Measurements from ENCODE around the gene IFT25.
"Not testable (repeated sequence)": the region's sequence is repeated elsewhere in the genome, so short reads cannot be mapped to it uniquely, and the experiment has no call there.

Gene IFT25

DNA sequence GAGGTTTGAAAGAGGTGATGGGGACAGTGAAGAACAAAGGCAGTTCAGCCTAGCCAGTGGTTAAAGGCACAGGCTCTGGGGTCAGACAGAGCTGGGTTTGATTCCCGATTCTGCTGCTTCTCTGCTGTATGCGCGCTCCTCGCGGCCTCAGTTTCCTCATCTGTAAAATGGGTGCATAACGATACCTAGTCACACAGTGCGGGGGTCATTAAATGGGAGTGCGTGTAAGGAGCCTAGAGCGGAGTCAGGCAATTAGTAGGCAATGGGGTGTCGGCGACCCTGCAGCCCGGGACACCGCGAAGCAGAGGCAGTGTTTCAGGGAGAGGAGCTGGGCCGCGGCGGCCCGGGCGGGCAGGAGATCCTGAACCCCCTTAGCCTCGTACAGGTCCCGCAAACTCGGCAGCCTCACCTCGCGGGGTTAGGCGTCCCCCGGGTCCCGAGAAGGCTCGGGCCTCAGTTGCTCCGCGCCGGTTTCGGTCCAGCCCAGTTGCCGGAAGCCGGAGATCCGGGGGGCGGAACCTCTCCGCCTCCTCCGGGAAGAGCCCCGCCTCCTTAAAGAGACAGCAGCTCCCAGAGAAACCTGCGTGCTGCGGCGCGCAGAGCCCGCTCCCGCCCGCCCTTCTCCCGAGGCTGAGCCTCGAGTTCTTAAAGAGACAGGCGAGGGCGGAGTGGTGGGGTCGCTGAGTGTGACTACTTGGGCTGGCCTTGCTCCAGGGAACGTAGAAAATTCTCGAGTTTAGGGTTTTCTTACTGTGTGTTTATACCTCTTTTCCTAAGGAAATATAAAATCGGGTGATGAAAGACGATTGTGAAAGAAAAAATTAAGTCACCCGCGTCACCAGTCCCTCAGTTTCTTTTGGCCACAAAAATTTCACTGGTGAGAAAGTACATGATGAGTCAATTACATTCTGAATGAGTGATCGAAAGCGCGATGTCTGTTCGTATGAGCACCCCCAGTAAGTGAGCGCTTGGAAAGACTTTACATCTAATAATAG, 55.9 kb downstream of the IFT25 start, which contains the start of gene YIPF1:
TSS of gene YIPF1 (minus strand) at position 494 of the 995 bp plus-strand sequence. CDS start 860 bp downstream, outside the sequence.
- DNase-seq (ENCODE audit: low read depth) = peak; percentile 86

DNA sequence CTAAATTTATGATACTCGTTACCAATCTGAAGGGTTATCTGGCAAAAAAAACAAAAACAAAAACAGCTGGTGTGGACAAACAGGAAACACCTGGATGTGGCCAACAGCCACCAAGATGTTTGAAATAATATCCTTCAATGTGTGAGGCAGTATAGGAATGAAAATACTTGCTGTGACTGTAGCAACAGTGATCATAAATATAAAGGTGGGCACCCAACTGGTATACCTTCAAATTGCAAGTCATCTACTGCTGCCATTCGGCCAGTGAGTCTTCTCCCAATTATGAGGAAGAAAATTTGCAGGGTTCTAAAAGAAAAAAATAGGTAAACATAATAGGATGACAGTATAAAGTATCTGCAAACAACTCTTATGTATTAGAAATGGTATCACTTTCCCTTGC, 56.8 kb downstream of the IFT25 start:
- DNase-seq (ENCODE audit: low read depth) = no peak

DNA sequence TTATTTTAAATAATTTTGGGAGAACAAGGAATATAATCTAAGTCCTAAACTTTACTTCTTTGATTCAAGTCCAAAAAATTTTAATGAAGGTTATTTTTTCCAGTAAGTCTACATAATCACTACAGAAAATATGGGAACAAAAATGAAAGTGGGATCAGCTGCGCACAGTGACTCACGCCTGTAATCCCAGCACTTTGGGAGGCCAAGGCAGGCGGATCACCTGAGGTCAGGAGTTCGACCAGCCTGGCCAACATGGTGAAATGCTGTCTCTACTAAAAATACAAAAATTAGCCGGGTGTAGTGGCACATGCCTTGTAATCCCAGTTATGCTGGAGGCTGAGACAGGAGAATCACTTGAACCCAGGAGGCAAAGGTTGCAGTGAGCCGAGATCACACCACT, 61.9 kb downstream of the IFT25 start:
- peak; percentile 49 for DNase-seq (ENCODE audit: low read depth)

DNA sequence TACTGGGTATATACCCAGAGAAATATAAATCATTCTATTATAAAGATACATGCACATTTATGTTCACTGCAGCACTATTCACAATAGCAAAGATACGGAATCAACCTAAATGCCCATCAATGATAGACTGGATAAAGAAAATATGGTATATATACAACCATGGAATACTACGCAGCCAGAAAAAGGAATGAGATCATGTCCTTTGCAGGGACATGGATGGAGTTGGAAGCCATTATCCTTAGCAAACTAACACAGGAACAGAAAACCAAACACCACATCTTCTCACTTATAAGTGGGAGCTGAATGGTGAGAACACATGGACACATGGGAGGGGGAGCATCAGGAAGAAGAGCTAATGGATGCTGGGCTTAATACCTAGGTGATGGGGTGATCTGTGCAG, 63.6 kb downstream of the IFT25 start:
- not testable (repeated sequence) for DNase-seq (ENCODE audit: low read depth)

DNA sequence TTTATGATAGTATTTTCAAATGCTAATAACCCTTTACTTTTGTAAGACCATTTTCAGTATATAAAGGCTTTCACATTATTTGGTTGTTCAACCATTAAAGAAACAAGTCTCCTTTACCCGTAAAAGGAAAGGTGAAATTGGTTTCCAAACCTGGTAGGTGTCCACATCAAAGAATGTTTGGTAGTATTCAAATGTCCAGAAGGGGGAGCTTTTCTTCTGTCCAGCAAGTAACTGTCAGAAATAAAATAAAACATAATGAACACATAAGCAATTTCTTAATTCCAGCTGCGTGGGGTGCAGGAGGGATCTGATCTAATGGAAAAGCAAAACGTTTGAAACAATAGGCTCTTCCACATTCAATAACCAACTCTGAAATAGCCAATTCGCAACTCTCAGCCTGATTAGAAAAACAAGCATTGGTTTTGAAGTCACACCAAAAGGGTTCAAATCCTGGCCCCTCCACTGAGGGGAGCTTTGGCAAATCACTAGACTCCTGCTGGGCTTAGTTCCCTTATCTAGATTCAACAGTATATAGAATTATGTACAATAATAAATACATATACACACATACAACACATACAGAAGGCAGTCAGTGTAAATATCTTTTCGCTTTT, 66.9 kb downstream of the IFT25 start:
- DNase-seq (ENCODE audit: low read depth) = peak; percentile 68

DNA sequence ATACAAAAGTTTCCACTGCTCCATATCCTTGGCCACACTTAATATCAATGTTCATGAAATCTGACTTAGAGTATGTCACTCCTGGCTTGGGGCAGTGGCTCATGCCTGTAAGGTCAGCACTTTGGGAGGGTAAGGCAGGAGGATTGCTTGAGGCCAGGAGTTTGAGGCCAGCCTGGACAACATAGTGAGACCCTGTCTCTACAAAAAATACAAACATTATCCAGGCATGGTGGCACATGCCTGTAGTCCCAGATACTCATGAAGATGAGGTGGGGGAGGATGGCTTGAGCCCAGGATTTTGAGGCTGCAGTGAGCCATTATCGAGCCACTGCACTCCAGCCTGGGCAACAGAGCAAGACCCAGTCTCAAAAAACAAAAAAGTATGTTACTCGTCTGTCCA, 70.3 kb downstream of the IFT25 start:
- not testable (repeated sequence) for DNase-seq (ENCODE audit: low read depth)

DNA sequence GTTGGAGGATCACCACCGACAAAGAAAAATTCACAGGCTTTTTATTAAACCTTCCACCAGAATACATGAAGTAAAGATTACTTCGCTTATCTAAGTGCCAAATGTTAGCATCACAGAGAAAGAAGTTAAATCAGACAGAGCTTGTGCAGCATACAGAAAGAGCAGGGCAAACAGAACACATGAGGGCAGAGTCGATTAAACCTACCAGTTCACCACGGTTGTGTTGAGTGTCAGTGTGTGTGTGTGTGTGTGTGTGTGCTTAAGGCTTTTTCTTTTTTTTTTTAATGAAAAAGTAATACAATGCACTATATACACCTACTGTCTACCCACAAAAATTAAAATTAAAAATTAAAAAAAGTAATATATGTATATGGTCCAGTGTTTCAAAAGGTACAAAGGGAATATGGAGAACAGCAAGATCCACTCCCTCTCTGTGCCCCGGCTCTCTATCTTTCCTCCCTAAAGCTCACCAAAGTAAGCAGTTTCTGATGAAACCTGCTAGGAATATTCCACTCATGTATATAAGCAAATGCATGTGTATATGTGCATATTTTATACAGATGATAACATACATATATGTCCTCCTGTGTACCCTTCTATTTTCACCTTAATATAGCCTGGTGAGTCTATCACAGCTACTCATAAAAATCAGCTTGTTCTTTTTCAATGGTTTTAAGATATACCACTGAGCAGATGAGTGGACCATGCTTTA, 73.6 kb downstream of the IFT25 start:
- DNase-seq (ENCODE audit: low read depth) = no peak

All from amniotic epithelial cell (primary cell).